HG02642 (cell line): ENCODE results near the gene SLC1A2.

Experiments used
- ATAC-seq: cut with Tn5 transposase; IDR thresholded peaks from one replicate; pipeline ENCODE4 v1.9.1; 2021; ENCODE audit warnings: mild to moderate bottlenecking; ENCODE audit not compliant: unreplicated experiment, poor library complexity

Gene SLC1A2

DNA sequence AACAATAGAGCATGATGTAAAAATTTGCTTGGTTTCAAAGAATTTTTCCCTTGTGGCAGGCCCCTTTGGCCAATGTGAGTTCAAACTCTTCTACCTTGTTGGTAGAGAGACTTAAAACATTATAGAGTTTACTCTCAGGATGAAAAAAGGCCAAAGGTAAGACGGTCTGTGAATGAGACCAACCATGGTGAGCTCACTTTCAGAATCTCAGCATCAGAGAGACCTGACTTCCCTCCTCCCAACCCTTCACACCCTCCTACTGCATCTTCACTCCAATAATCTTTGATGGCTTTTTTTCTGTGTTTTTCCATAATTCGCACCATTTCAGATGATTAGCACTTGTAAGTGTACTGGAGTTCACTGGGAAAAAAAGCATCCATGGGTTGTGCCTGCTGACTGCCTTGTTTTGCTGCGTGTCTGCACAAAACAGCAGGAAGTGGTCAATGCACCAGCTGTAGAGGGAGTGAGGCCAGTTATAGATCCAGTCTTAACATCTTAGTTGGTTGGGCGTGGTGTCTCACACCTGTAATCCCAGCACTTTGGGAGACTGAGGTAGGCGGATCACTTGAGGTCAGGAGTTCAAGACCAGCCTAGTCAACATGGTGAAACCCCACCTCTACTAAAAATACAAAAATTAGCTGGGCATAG, 64.1 kb downstream of the SLC1A2 start:
- ATAC-seq, result no peak

DNA sequence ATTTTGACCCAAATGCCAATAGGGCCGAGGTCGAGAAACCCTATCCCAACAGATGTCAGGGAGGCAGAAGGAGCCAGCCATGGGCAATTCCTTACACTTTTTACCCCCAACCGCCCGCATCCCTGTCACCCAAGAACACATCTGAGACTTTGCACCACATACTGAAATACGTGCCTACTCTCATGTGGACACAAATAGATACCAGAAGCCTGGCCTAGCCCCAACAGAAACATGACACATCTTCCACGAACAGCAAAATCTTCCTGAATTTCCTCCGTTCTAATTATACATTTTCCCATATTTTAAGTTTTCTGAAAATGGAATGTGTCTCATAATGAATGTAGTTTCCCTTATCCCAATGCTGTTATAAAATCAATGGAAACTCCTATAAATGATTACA, 64.7 kb downstream of the SLC1A2 start:
- ATAC-seq, result no peak

DNA sequence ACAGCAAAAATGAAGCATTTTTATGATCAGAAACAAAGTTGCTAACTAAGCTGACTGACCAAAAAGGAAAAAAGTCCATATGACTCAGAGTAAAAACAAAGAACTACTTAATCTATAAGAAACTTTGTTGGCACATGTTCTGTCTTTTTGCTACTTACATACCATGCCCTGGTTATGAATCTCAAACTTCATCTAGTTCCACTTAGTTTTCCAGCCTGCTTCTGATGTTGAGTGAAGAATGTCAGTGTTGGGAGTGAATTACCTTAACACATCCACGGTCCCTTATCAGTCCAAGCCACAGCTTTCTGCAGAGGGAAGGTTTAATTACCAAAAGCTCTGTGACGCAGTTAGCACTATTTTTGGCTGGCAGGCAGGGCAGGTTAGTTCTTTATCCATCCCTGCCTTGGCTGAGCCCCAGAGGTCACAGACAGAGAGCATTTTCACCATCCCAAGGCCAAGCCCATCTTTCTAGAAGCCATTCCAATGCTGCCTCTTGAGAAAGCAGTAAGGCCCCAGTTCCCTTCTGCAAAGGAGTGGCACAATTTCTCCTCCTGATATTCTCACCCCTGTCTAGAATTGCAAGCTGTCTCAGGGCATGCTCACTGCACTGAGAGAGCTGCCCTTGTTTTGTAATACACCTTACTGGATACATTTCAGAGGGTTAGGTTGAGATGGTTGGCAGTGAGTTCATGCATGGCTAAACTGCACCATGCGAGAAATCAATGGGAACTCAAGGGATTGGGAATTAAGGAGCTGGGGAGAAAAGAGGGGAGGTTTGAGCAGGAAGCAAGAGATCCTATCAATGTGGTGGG, 67.1 kb downstream of the SLC1A2 start:
- no peak for ATAC-seq

DNA sequence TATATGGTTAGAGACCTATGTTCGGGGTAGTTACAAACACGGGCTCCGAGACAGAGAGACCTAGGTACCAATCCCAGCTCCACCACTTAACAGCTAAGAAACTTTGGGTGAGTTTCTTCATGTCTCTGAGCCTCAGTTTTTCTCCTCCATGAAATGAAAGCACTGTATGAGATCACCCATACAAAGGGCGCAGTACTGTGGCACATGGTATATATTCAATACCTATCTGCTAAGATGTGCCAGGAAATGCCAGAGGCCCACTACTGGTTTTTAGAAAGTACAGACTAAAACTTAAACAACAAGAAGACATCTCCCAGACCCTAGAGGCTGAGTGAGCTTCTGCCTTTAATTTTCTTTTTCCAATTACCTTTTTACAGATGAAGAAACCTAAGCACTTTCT, 69.5 kb downstream of the SLC1A2 start:
- no peak for ATAC-seq

DNA sequence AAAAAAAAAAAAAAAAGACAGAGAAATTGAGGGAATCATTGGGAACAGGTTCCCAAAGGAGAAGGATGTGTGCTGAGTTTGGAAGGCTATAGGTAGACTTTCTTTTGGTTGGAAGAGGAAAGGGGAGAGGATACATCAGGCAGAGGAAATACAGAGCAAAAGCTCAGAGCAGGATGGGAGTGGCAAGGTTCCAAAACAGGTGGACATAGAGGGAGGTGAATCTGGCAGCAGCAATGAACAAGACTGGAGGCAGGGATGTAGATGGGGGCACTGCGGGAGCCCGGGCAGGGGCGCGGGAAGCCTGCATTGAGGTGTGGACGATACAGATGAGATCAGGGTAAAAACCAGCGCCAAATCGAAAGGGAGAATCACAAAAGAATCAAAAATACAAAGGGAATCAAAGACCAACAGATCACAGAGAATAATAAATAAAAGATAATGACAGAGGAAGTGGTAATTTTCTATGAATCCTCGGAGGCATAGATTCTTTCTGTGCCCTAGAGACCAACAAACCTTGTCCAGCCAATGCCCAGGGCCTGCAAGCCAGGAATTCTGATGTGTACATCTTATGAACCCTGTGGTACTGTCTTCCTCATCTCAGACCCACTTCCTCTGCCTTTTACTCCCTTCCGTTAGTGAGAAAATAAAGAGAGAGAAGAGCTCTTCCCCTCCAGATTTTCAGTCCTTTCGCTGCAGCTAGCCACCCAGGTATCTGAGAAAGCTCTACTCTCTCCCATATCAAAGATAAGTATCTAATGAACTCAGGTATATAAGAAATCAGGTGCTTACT, 70.3 kb downstream of the SLC1A2 start:
- ATAC-seq, result no peak

DNA sequence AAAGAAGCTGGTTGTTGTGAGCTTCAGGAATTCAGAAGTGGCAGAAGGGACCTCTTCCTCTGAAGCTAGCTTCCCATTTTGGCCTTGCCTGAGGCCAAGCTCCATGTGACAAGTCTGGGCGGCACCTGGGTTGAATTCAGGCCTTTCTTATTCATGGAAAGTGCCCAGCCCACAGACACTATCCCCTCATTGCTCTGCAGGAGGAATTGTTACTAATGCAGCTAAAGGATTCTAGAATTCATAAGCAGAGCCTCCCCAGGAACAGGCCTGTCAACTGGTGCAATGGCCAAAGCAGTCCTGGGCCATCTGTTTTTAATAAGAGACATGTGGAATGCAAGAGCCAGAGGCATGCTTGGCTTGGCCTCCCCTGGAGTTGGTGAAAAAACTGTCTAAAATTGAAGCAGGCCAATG, 71.4 kb downstream of the SLC1A2 start:
- ATAC-seq, result no peak

DNA sequence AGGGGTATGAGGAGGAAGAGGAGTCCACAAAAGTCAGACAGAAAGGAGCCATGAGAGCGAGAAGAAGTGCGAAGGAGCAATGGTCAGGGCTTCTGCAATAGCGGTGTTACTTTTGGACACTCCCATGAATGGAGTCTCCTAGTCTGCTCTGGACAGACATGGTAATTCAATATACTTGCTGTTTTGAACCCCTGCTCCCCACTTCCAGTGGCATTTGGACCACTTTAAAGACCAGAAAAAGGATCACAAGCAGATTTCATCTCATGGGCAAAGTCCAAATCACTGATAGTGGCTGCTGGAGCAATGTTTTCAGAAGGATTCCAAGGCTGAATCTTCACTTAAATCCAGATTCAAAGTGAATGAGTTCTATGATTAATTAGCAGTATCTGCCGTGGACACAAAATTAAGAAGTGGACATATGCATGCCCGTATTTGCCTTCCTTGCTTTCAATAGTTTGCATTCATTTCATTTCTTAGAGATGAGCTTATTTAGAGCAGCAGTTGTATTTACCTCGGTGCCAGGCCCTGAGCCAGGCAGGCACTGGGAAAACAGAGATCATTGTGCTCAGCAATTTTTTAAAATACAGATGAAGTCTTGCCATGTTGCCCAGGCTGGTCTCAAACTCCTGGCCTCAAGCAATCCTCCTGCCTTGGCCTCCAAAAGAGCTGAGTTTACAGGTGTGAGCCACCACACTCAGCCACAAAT, 72.0 kb downstream of the SLC1A2 start:
- ATAC-seq, result no peak

DNA sequence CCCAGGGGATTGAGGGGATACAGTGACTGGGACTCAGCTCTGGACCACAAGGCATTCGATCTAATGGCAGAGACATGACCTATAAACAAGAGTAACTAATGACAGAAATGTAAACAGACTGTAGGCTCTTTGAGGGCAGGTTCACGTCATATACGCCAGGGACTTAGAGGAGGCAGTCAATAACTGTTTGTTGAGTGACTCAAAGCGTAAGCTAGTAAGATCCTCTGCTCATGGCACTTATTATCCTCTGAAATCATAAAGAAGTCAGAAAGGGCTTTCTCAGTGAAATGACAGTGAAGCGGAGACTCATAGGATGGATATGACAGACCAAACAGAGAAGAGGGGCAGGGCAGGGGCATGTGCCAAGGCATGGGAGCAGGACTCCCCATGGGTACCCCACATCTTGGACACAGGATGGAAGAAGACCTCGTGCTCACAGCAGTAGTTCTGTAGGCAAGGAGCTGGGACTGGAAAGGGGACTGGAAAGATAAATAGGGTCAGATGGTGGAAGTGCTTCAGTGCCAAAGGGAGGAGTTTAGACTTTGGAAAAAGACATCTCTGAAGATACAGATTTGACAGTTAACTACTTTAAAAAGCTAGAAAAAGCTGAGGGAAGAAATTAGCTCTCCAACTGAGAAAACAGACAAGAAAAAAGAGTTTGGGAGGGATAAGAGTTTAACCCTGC, 72.7 kb downstream of the SLC1A2 start:
- no peak for ATAC-seq

DNA sequence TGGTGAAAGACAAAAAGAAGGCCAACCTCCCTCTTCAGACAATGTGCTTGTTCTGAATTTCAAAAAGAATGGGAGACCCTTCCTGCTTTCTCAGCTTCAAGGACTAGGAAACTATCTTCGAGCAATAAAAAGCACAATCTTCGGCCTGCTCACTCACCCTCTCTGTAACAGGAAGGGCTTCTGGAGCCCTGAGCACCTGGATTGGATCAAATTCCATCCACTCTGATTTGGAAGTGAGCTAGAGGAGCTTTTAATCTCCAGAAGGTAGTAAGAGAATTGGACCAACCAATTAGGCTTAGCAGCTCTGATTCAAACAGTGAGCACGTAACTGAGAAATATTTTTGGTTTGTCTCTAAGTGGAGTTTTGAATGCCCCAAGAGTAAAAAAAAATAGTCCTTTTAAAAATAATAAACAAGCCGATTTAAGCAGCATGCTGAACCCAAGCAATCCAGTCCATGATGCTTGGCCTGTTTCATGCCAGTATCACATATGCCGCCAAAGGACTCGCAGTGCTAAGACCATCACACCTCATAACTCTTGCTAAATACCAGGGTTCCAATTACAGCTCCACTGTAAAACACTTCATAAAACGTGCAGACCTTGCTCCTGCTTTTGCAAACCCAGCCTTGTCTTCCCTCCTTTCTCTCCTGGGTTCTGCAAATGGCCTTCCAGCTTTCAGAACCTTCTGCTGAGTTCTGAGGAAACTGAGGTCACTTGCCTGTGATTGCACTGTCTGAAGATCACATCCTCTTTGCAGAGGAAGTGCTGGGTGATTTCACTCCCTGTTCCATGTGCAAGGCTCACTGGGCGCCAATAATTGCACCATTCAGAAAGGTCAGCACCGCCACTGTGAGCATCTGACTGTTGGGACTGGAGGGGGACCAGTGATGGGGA, 74.4 kb downstream of the SLC1A2 start:
- ATAC-seq, result no peak

DNA sequence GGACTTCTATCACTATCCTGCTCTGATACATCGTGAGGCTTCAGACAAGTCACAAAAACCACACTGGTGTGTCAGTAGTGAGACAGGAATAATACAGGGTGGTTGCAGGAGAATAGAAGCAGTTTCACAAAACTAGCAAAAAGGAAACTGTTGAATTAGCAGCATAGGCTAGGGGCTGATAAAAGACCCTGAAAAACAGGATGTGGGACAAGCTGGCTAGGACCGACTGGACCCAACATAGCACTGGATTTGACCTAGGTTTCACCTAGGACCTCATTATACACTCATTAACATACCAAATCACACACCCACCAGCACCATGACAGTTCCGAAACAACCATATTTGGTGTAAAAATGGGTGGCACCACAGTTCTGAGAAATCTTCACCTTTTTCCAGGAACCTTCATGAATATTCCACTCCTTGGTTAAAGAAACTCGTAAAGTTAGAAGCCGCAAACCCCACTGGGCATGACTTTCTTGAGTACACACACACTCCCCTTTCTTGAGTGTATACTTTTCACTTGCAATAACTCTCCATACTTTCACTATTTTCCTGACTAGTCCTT, 76.2 kb downstream of the SLC1A2 start:
- peak; percentile 63 for ATAC-seq

DNA sequence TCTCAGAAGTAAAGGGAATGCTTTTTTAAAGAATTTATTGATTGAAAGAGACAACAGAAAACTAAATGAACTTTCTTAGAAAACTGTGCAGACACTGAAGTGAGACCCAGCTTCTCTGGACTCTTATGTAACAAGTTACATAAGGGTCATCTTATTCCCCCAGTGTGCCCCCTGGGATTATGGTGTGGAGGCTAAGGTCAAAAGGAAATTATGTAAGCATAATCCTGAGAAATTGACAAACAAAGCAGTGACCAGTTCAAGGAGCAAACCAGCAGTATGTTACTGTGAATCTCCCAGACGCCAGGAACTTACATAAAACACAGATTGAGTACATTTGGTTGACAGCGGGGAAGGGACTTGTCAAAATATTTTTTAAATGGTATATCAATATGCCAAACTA, 78.6 kb downstream of the SLC1A2 start:
- ATAC-seq, result no peak

DNA sequence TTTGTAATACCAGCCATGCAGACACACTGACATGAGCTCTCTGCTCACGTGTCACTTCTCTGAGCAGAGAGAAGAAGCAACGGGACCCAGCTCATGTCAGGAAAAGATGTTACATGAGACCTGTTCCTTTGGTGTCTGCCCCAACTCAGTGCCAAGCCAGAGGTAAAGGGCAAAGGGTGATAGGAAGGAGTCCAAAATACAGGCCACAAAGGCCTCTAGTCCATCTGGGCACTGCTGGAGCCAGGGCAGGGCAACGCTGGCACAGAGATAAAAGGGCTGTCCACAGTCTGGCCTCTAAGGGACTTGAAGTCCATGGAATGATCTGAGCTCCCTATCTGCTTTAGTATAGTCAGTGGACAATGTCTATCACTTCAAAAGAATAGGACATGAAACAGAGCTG, 79.3 kb downstream of the SLC1A2 start:
- ATAC-seq, result no peak

DNA sequence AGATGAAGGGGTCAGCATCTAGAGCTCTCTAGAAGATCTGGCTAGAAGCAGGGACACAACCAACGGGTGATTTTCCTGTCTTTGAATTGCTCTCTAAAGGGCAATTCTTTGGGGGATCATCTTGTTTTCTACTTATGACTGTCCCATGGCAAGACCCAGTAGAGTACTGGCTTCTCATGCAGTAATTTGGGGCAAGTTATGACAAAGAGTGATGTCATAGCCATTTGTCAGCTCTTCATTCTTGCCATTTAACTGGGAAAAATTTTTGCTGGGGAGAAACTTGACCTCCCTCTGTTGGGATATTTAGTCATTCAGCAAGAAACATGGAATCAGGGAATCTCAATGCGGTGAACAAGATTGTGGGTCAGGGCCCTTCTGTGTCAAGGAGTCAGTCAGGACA, 80.4 kb downstream of the SLC1A2 start:
- no peak for ATAC-seq

DNA sequence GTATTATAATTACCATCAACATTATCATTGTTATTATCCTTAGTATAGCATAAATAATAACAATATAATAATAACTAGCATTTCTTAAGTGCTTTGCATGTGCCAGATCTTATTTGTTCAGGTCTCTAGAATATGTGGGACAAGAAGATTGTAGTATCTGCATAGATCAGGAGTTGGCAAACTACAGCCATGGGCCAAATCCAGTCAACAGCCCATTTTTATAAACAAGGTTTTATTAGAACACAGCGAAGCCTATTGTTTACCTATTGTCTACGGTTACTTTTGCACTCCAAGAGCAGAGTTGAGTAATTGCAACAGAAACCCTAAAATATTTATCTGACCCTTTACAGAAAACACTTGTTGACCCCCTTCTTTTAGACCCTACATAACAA, 81.4 kb downstream of the SLC1A2 start:
- no peak for ATAC-seq

DNA sequence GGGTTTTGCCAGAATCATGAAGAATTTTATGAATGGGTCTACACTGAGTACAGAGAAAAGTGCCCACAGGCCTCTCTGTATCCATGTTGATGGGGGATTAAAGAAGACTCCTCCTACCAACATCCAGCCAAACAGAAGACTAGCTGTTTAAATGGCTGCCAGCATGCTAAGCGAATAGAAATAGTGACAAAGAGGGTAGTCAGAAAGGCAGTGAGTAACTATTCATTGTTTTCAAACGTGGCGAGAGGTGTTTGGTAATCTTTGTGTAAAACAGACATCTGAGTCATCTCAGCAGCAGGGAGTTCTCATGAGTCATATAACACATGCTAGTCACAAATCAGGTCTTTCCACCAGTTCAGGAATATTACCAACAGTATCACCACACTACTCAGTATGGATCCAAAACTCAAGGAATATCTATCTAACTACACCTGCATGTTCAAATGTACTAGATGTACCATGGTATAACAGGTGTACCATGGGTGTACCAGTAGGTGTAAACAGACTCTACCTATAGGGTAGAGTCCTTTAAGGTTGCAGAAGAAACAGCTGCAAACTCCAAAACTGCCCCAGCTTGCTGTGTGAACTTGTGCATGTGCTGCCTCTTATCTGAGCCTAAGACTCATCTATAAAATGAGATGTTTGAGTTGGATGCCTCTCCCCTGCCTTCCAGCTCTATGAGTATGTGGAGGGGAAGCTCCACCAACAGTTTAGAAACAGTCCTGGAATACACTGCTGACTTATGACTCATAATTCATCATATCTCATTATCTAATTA, 82.0 kb downstream of the SLC1A2 start:
- ATAC-seq, result no peak

DNA sequence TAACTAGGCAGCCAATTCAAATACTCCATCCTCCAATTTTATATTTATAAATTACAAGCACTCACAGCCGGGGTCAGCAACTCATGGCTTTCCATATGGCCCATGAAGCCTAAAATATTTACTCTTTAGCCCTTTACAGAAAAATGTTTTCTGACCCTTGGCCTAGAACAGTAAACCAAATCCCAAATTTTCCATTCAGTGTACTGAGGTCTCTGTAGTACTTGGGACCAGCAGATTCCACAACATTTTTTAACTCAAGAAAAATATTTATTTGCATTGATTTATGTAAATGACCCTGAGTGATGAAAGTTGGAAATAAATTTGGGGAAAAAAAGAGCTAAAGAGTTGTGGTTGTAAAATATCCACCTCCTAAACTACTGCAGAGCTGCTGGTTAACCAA, 82.6 kb downstream of the SLC1A2 start:
- no peak for ATAC-seq

DNA sequence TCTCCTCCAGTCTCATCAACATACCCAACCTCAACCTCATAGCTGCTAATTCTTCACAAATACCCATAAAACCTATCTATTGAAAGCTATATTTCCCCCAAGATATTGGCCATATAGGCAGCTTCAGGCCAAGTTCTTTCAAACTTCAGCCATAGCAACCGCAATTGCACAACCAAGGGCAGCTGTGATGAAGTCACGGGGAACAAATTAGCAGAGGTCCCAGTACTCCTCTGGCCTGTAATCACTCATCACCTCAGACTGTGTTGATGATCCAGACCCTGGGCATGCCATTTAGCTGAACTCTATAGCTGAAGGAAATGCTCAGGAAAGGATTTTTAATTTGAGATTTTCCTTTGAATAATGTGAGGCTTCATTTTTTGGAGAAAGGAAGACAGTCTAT, 84.1 kb downstream of the SLC1A2 start:
- ATAC-seq, result no peak
